Measurements from ENCODE around the gene RDH11. TPM values are rescaled to one million over a fixed set of nuclear protein-coding genes. Genes with fewer than 3 reads are reported as not detected.

Gene RDH11
- total RNA-seq = 10 to 100 TPM; 43.5 to 43.7 TPM
- 10 to 100 TPM; 74.7 to 87.6 (median 79.3) TPM for polyA plus RNA-seq
- total RNA-seq = 34.9 to 100 (median 76.7) reads per million in 6 experiments

DNA sequence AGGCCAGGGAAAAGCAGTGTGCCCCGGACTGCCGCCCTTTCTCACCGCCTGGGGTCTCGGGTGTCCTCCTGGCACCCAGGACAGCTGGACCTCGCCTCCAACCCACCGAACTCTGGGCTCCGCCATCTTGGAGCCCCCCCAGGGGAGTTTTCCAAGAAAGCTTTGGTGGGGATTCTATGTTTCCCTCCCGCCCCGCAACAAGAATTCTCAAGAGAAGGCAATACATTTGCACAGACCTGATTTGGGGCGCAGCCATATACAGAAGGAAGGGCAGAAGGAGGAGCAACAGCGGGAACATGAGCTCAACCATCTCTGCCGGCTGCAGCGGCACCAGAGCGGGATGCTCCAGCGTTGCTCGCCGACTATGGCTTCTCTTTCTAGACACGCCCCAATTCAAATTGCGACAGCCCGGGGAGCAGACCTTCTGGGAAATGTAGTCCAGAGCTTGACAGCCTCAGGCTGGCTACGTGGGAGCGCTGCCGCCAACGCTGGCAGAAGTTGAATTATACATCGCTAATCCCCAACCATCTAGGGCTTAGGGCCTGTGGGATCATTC, at the start of gene RDH11:
TSS of gene RDH11 (minus strand) at position 371 of the 556 bp plus-strand sequence. CDS start at position 310, 61 bp downstream.
- Mint-ChIP-seq H3K27ac (peak within 1 kb of the TSS; percentile 61 to 93 (median 90)), H3K9me3 (no peaks in the 10 kb centered on the region), H3K27me3 (no peaks in the 10 kb centered on the region), H3K4me3 (peak within 1 kb of the TSS; percentile 84 to 96 (median 91)), H3K4me1 (peaks cover 18 to 25% (median 22%) of the 10 kb centered on the region in 4 donors), H3K36me3 (peaks cover 0 to 19% (median 6%) of the 10 kb centered on the region in 3 donors)
- POLR2A ChIA-PET = interaction anchor here (0.6 to 1.7 kb wide), 9 partner anchors 20 to 272 kb away, joined by 3 to 10 read pairs (median 4); partner anchors contain the start of gene PIGH
- peak; percentile 95 to 96 for ATAC-seq
- peak; percentile 60 to 91 (median 80) for DNase-seq

- H3K4me1 Mint-ChIP-seq = no peaks in the 10 kb centered on the region
- POLR2A ChIA-PET = no interaction called here
- H3K9me3 Mint-ChIP-seq = peaks cover 0 to 5% (median 0%) of the 10 kb centered on the region in 9 donors
- no peak overlapping the region for H3K4me3 Mint-ChIP-seq
- peaks cover 0 to 34% (median 22%) of the 10 kb centered on the region in 3 donors for H3K36me3 Mint-ChIP-seq
- peaks cover 0 to 2% (median 0%) of the 10 kb centered on the region in 5 donors for H3K27me3 Mint-ChIP-seq
- H3K27ac Mint-ChIP-seq = no peak overlapping the region
- DNase-seq = no peak
- no peak for ATAC-seq
Observed at GRCh38 chr14:67744046-67744445, 48.5 kb upstream of the RDH11 start.

DNA sequence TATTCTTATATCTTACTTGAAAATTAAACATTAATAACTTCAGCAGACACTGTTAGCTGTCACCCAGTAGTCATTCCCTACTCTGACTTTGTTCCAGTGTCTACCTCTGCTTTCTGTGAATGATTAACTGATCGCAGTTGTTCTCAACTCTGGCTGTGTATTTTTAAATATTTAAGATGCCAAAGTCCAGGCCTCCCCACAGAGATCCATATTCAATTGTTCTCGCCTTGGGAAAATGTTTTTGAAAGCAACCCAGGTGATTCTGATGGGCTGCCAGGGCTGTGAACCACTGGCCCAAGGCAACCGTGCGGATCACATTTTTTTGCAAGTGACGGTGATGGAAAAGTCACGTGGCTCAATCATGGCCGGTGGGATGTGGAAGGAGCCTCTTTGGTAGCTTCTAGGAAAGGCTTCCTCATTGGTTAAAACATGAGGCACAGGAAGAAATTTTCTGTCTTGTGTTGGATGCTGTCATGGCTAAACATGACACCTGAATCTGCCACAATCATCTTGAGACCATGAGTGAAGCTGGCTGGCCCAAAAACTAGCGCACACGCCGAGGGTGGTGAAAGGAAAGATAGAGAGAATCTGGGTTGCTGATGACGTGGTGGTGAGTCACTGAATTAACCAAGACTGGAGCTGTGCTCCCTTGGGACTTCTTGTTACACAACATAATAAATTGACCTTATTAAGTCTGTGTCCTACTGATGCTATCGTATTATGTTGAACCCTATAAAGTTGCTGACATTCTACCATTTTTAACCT, 43.4 kb upstream of the RDH11 start:
- H3K36me3 Mint-ChIP-seq = peaks cover 0 to 2% (median 0%) of the 10 kb centered on the region in 3 donors
- DNase-seq (no peak), ATAC-seq (no peak)
- no peak overlapping the region for H3K4me3 Mint-ChIP-seq
- no peaks in the 10 kb centered on the region for H3K4me1 Mint-ChIP-seq
- H3K27ac Mint-ChIP-seq = no peak overlapping the region
- H3K9me3 Mint-ChIP-seq = peaks cover 0 to 5% (median 0%) of the 10 kb centered on the region in 9 donors
- H3K27me3 Mint-ChIP-seq = peaks cover 0 to 2% (median 0%) of the 10 kb centered on the region in 5 donors
- POLR2A ChIA-PET = no interaction called here

DNA sequence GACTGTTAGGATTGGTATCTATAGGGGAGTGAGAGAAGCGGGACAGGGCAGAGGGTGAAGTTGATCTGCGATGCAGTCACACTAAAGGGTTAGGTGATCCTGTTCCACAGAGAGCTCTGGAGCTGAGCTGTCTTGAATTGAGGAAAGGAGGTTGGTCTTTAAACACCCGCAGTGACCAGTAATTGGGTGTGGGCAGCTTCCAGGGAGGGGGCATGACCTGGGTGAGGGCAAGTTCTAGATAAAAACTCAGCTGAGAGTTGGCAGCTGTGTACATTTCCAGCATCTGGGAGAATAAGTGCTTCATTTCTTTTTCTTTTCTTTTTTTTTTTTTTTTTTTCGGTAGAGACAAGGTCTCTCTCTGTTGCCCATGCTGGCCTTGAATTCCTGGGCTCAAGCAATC, 41.2 kb upstream of the RDH11 start:
- Mint-ChIP-seq H3K9me3 (no peaks in the 10 kb centered on the region), H3K4me3 (no peak overlapping the region), H3K4me1 (no peaks in the 10 kb centered on the region), H3K27me3 (peaks cover 0 to 2% (median 0%) of the 10 kb centered on the region in 5 donors), H3K36me3 (peaks cover 0 to 2% (median 0%) of the 10 kb centered on the region in 3 donors), H3K27ac (no peak overlapping the region)
- no peak for DNase-seq
- POLR2A ChIA-PET = no interaction called here
- no peak for ATAC-seq

GRCh38 chr14:67735336-67736147, 40.0 kb upstream of the RDH11 start:
- POLR2A ChIA-PET = no interaction called here
- H3K27me3 Mint-ChIP-seq = no peaks in the 10 kb centered on the region
- H3K27ac Mint-ChIP-seq = no peak overlapping the region
- H3K4me1 Mint-ChIP-seq = no peaks in the 10 kb centered on the region
- peaks cover 0 to 2% (median 0%) of the 10 kb centered on the region in 3 donors for H3K36me3 Mint-ChIP-seq
- DNase-seq = no peak
- no peak for ATAC-seq
- H3K4me3 Mint-ChIP-seq = no peak overlapping the region
- H3K9me3 Mint-ChIP-seq = no peaks in the 10 kb centered on the region

GRCh38 chr14:67734675-67735074, 39.1 kb upstream of the RDH11 start:
- Mint-ChIP-seq H3K27me3 (no peaks in the 10 kb centered on the region), H3K36me3 (peaks cover 0 to 2% (median 0%) of the 10 kb centered on the region in 3 donors), H3K27ac (no peak overlapping the region), H3K4me1 (no peaks in the 10 kb centered on the region), H3K4me3 (no peak overlapping the region), H3K9me3 (no peaks in the 10 kb centered on the region)
- no peak for DNase-seq
- ATAC-seq = no peak
- POLR2A ChIA-PET = no interaction called here

- DNase-seq = no peak
- POLR2A ChIA-PET = no interaction called here
Observed at GRCh38 chr14:67733616-67734015, 38.1 kb upstream of the RDH11 start.

DNA sequence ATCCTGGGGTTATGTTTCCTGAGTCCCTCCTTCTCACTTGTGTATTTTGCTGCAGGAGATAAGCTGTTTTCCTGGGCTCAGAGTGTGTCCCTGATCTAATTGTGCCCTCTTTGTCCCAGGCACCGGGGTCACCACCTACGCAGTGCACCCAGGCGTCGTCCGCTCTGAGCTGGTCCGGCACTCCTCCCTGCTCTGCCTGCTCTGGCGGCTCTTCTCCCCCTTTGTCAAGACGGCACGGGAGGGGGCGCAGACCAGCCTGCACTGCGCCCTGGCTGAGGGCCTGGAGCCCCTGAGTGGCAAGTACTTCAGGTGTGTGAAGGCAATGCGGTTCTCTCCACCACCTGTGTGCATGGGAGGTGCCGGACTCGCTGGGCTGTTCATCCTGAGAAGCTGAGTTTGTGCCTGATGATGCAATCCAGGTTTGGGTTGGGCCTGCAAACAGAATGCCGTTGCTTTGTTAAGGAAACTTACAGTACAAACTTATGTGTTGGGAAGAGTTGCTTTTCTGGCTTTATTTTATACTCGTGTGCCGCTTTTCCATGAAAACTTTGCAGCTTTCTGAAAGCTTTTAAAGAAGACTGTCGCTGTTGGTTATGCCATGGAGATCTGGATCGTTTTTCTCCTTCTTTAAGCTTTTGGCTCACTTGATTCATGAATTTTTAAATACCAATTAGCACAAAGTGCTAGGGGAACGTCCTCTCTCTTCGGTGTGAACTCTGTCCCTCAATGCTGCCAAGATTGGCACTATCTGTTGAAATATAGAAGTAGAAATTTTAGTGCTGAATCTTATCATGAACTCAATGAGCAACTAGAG, 33.7 kb upstream of the RDH11 start:
- no peak overlapping the region for H3K27ac Mint-ChIP-seq
- H3K27me3 Mint-ChIP-seq = peaks cover 4 to 23% (median 18%) of the 10 kb centered on the region in 5 donors
- ATAC-seq (no peak), DNase-seq (no peak)
- peaks cover 0 to 2% (median 0%) of the 10 kb centered on the region in 9 donors for H3K9me3 Mint-ChIP-seq
- no peak overlapping the region for H3K4me3 Mint-ChIP-seq
- no peaks in the 10 kb centered on the region for H3K4me1 Mint-ChIP-seq
- H3K36me3 Mint-ChIP-seq = no peaks in the 10 kb centered on the region
- POLR2A ChIA-PET = no interaction called here

More at GRCh38 chr14:67733616-67734015, 38.1 kb upstream of the RDH11 start:
- ATAC-seq = no peak
- Mint-ChIP-seq H3K27ac (peak overlapping the region in 1 of 10 donors; percentile 60), H3K36me3 (peaks cover 0 to 2% (median 0%) of the 10 kb centered on the region in 3 donors), H3K4me1 (no peaks in the 10 kb centered on the region), H3K9me3 (no peaks in the 10 kb centered on the region), H3K4me3 (no peak overlapping the region), H3K27me3 (no peaks in the 10 kb centered on the region)

- ATAC-seq (no peak), DNase-seq (no peak)
- Mint-ChIP-seq H3K4me1 (no peaks in the 10 kb centered on the region), H3K36me3 (no peaks in the 10 kb centered on the region), H3K4me3 (no peak overlapping the region), H3K9me3 (peaks cover 0 to 2% (median 0%) of the 10 kb centered on the region in 9 donors), H3K27ac (no peak overlapping the region), H3K27me3 (peaks cover 8 to 32% (median 26%) of the 10 kb centered on the region in 5 donors)
- POLR2A ChIA-PET = no interaction called here
Observed at GRCh38 chr14:67728258-67728657, 32.7 kb upstream of the RDH11 start.

GRCh38 chr14:67727361-67727760, 31.8 kb upstream of the RDH11 start:
- POLR2A ChIA-PET = interaction anchor here (0.6 kb wide), 1 partner anchor 67 kb away, joined by 3 read pairs; no protein-coding TSS in a partner anchor
- ATAC-seq = no peak
- peaks cover 0 to 2% (median 0%) of the 10 kb centered on the region in 9 donors for H3K9me3 Mint-ChIP-seq

GRCh38 chr14:67725171-67725570, 29.6 kb upstream of the RDH11 start:
- POLR2A ChIA-PET = no interaction called here
- peaks cover 0 to 12% (median 6%) of the 10 kb centered on the region in 4 donors for H3K4me1 Mint-ChIP-seq
- no peak overlapping the region for H3K4me3 Mint-ChIP-seq
- peaks cover 24 to 57% (median 49%) of the 10 kb centered on the region in 5 donors for H3K27me3 Mint-ChIP-seq
- H3K27ac Mint-ChIP-seq = no peak overlapping the region
- ATAC-seq (no peak), DNase-seq (no peak)
- H3K9me3 Mint-ChIP-seq = peaks cover 0 to 2% (median 0%) of the 10 kb centered on the region in 9 donors
- H3K36me3 Mint-ChIP-seq = no peaks in the 10 kb centered on the region

More at GRCh38 chr14:67727361-67727760, 31.8 kb upstream of the RDH11 start:
- Mint-ChIP-seq H3K27ac (no peak overlapping the region), H3K4me3 (no peak overlapping the region), H3K27me3 (peaks cover 13 to 41% (median 33%) of the 10 kb centered on the region in 5 donors), H3K36me3 (no peaks in the 10 kb centered on the region), H3K4me1 (peaks cover 0 to 6% (median 6%) of the 10 kb centered on the region in 4 donors)
- DNase-seq = no peak

- Mint-ChIP-seq H3K27me3 (peaks cover 24 to 59% (median 49%) of the 10 kb centered on the region in 5 donors), H3K27ac (no peak overlapping the region), H3K4me1 (peaks cover 0 to 12% (median 6%) of the 10 kb centered on the region in 4 donors), H3K4me3 (peak overlapping the region in 1 of 10 donors; percentile 70), H3K9me3 (peaks cover 0 to 2% (median 0%) of the 10 kb centered on the region in 9 donors), H3K36me3 (no peaks in the 10 kb centered on the region)
- POLR2A ChIA-PET = no interaction called here
- DNase-seq (no peak), ATAC-seq (peak in 1 of 2 donors; percentile 29)
Observed at GRCh38 chr14:67722293-67722692, 26.7 kb upstream of the RDH11 start.

Measured in naive thymus-derived CD8-positive, alpha-beta T cell (primary cell).